OCI-M1 (cell line): ENCODE results near the gene ELK3.

Experiments
- DNase-seq: peaks from one replicate; lab custom pipeline; 2025; lab: John Stamatoyannopoulos, UW

ELK3 gene

DNA sequence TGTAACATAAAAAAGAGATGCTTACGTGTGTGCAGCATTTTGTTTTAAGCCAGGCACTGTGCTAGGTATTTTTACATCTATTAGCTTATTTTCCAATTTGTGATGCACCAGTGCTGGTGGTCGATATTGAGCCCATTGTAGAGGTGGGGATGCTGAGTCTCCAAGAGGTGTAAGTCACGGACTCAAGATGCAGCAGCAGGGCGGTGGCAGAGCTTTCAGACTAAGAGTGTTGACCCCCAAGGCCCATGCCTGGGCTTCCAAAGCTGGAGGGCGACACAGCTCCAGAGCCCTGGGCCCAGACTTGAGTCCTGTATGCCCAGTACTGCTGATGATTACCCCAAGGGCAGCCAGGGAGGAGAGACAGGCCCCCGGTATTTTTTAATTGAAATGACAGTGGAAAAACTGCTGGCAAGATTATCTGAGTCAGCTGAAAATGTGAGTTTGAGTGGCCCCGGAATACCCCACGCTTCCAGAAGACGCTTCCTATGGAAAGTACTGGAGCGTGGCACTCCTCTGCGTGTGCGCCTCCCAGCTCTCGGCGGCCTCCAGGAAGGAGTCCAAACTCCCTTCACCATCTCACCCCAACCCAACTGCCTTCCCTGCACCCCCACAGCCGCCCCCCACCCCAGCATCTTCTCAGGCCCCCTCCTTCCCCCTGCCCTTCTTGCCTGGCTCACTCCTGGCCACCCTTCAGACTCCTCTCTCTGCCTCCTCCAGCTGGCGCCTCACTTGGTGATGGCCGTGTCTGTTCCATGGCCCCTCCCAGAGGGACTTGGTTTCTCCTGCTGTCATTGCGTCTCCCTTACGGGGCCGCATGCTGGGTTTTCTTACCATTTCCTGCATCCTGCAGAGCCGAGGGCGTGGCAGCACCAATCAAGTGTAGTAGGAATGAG is 40.7 kb downstream of the ELK3 start:
- no peak for DNase-seq

DNA sequence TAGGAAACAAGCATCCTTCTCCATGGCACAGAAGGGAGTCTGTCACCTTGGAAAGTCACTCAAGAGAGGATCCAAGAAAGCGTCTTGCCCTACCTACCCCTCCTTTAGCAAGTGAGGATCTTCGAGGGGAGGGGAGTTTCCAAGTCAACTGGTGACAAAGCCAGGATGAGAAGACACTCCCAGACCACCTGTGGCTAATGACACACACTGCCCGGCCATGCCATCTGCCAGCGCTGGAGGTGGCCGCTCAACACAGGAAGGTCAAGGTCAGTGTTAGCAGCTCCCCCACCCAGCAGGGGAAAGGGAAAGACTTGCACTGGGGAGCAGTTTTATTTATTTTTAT is 41.3 kb downstream of the ELK3 start:
- no peak for DNase-seq

DNA sequence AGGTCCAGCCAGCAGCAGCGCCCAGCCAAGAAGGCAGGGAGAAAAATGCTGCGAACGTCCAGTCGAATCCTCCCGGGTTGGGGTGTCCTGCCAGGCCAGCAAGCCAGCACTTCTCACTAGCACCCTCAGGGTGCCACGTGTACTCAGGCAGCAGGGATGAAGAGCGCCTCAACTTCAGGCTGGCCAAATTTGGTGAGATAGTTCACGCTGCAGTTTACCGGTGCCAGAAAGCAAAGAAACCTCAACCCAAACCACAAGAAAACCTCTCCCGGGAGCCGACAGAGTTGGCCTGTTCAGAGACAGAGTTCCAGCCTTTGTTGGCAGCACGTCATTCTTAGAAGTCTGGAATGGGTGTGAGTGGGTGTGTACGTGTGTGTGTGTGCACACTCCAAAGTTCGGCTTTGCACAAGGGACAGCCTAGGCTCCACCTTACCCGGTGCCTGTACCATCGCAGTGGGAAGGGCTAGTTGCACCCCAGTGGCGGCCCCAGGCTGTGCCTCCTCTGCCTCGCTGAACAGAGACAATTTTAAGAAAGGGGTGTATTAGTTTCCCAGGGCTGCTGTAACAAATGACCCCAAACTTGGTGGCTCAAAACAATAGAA is 42.1 kb downstream of the ELK3 start:
- no peak for DNase-seq

DNA sequence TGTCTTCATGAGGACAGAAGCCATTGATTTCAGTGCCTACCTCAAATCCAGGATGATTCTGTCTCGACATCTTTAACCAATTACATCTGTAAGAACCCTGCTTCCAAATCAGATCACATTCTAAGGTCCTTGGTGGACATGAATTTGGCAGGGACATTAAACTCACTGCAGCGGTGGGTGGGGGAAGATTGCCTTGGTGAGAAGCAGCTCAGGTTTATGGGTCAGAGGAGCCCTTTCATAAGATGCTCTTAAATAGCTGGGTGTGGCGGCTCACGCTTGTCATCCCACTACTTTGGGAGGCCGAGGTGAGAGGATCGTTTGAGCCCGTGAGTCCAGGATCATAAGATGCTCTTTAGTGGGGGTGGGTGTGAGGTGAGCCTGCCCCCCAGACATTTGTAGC is 42.9 kb downstream of the ELK3 start:
- DNase-seq, result no peak

DNA sequence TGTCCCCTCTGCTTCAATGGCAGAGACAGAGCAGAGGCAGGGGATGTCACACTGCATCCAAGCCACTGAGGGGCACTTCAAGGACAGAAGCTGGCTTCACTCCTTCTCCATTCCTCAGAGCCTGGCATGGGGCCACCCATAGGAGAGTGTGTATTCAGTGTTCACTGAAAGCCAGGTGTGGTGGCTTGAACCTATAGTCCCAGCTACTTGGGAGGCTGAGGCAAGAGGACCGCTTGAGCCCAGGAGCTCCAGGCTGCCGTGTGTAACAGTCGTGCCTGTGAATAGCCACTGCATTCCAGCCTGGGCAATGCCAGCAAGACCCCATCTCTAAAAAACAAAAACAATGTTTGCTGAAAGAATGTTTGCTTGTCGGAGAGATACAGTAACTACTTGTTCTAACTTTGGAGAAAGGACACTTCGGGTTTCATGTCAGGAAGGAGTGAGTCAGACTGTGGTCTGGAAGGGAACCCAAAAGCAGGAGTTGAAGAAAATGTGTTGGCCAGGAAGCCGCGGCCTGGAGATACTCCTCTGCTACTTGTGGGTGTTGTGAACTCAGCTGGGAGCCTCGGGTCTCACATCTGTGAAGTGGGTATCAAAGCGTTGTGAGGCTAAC is 43.4 kb downstream of the ELK3 start:
- no peak for DNase-seq

- DNase-seq, result no peak
These were observed 44.3 kb downstream of the ELK3 start for GRCh38 chr12:96238336-96239047.

GRCh38 chr12:96239711-96240635 is 45.8 kb downstream of the ELK3 start:
- no peak for DNase-seq

DNA sequence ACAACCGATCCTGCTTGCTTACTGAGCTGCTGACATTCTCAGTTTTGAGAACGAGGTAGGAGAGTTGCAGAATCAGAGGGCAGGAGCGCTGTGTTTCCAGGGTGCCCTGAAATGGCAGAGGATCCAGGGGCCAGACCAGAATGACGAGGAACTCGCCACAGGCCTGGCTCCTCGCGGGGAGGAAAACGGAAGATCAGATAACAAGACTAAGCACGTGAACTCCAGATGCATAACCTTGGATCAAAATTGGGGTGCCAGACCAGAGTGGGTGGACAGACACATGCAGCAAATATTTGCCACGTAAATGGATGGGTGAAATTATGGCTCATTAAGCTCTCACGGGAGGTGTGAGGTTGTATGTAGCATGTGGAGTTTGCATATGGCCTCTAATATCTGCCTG is 46.5 kb downstream of the ELK3 start:
- DNase-seq, result no peak

DNA sequence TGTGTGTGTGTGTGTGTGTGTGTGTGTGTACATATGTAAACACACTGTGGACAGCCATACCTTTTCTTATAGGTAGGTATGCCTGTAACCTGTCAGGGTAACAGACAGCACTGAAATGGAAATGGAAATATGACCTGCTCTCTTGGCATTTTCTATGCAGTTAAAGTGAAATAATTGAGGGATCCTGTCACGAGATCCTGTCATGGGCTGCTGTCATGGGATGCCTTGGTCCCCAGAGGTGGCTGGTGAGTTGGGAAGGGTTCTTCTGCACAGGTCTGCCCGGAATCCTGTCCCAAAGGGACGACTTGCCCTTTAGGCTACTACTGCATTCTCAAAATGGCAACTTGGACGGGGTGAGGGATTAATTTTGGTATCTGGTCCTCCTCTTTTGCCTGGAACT is 47.3 kb downstream of the ELK3 start:
- no peak for DNase-seq

DNA sequence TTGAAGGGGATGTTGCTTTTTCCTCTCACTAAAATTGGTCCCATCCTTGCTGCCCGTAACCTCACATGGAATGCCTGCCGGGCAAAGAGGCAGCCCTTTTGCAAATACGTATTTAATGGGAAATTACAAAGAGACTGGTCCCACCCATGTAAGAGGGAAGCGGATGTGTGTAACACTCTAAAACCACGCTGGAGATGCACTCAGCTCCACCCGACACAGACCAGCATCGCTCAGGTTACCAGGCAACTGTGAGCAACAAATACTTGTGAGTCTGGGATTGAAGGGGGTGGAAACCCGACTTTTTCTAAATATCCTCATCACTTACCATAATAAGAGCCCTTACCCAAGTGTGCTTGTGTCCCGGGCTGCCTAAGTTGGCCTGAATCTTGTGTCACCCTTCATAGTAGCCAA is 47.7 kb downstream of the ELK3 start:
- DNase-seq, result no peak

DNA sequence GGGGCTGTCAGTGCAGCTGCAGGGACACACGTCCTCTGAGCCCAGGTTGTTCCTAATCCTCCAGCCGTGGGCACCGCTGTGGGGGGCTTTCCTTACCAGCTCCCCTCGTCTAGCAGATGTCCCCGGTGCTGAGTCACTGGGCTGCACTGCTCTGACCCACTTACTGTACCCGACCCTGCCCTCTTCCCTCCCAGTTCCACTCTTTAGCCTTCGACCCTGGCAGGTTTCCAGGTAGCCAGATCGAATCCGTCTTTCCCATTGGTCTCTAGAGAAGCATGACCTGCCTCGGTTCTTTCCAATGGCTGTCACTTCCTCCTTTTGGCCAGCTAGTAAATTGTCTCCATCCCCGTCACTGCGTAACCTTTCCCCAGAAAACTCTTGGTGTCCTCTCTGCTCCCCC is 48.4 kb downstream of the ELK3 start:
- DNase-seq, result peak; percentile 43

- DNase-seq, result no peak
These were observed 50.7 kb downstream of the ELK3 start for GRCh38 chr12:96244826-96245225.

DNA sequence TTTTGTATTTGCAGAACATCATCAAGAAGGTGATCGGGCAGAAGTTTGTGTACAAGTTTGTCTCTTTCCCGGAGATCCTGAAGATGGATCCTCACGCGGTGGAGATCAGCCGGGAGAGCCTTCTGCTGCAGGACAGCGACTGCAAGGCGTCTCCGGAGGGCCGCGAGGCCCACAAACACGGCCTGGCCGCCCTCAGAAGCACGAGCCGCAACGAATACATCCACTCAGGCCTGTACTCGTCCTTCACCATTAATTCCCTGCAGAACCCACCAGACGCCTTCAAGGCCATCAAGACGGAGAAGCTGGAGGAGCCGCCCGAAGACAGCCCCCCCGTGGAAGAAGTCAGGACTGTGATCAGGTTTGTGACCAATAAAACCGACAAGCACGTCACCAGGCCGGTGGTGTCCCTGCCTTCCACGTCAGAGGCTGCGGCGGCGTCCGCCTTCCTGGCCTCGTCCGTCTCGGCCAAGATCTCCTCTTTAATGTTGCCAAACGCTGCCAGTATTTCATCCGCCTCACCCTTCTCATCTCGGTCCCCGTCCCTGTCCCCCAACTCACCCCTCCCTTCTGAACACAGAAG is 52.8 kb downstream of the ELK3 start:
- DNase-seq, result no peak

- no peak for DNase-seq
These were observed 53.4 kb downstream of the ELK3 start for GRCh38 chr12:96247563-96247962.

GRCh38 chr12:96248136-96248931 is 54.2 kb downstream of the ELK3 start:
- DNase-seq, result no peak

- DNase-seq, result no peak
These were observed 55.3 kb downstream of the ELK3 start for GRCh38 chr12:96249196-96250118.

DNA sequence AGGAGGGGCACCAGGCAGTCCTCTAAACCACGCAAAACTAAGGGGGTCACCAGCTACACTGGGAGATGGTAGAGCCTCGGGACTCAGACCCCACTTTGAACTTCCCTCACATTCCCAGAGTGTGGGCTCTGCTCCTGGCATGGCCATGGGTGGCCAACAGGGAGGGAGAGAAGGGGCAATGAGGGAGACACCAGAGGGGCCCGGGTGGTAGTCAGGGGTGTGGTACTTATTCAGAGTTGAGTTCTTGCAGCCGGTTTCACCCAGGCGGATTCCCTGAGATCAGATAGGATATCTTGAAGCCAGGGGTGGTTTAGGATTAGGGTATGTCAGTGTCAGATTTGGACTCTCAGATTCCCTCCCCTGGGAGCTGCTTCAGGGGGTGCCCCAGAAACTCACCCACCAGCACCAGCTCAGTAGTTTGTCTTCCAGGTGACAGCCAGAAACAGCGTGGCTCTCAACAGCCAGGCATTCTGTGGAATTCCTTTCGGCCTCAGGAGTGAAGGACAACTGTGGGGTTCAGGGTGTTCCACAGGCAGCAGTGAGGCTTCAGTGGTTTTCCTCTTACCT is 56.0 kb downstream of the ELK3 start:
- DNase-seq, result no peak

DNA sequence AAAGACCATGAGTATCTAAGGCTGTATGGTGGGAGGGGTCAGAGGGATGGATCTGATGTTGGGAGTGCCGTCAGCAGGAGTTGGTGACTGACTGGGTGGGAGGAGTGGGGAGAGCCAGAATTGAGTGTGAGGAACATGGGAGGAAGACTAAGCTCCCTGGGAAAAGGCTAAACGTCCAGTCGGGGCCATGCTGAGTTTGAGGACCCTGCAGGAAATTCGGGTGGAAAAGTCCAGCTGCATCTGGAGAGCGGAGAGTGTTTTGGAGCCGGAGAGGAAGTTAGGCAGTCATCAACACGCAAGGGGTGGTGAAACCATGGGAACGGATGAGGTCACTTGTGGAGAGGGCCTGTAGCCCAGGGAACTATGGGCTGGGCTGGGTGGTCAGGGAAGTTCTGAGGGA is 60.9 kb downstream of the ELK3 start:
- DNase-seq, result no peak
